Iris pigment epithelial cell (primary cell): ENCODE results near the gene CCDC106.

Experiments used
- DNase-seq: peaks from one replicate; pipeline ENCODE4 v3.0.0-alpha.2; 2011; ENCODE audit warnings: low read depth

CCDC106 gene

DNA sequence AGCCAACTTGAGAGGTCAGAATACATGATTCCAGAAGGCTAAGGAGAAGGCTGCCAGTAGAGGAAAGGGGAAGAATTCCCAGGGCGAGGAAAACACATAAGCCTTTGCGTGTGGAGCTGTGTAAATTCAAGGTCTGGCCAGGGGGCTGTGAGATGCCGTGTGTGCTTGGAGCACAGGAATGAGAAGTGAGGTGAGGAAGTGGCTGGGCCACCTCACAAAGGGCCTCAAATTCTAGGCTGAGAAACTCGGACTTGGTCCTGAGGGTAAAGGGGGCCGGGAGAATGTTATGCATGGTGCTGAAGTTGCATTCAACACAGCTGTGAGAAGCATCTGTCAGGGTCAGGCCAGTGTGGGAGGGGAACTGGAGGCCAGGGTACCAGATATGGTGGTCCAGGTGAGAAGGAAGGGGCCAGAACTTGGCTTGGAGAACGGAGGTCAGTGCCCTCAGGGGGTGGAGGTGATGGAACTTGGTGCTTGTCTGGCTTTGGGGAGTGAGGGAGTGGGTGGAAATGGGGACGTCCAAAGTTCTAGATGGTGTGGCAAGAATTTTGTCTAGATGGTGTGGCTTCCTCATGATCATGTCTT, 12.1 kb upstream of the CCDC106 start:
- DNase-seq = no peak

GRCh38 chr19:55636723-55637122, 11.3 kb upstream of the CCDC106 start:
- DNase-seq = no peak

DNA sequence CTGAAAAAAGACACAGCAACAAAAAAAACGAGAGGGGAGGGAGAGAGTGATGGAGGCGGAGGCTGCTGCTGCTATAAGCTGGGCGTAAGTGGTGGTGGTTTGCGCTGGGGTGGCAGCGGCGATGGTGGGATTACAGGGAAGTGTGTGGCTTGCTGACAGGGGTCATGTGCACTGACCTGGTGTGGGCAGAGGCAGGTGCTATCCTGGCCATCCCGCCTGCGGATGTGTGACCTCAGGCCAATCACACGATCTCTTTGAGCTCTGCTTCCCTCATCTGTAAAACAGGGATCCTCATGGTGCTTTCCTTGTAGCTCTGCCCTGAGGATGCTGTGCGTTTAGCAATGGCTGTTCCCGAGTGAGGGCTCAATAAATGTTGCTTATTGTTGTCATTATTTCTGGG, 10.5 kb upstream of the CCDC106 start:
- DNase-seq = no peak

DNA sequence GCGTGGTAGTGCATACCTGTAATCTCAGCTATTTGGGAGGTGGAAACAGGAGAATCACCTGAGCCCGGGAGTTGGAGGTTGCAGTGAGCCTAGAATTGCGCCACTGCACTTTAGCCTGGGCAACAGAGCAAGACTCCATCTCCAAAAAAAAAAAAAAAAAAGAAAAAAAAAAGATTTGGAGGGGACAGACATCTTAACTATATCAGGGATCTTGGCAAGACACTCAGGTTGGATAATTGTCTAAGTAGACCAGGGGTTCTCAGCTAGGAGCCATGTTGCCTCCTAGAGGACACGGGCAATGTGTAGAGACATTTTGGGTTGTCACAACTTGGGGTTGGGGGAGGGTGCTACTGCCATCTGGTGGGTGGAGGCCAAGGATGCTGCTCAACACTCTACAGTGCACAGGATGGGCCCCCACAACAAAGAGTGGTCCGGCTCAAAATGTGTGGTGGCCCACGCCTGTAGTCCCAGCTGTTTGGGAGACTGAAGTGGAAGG, 9.1 kb upstream of the CCDC106 start:
- no peak for DNase-seq

GRCh38 chr19:55640043-55640576, 7.9 kb upstream of the CCDC106 start:
- peak; percentile 86 for DNase-seq

DNA sequence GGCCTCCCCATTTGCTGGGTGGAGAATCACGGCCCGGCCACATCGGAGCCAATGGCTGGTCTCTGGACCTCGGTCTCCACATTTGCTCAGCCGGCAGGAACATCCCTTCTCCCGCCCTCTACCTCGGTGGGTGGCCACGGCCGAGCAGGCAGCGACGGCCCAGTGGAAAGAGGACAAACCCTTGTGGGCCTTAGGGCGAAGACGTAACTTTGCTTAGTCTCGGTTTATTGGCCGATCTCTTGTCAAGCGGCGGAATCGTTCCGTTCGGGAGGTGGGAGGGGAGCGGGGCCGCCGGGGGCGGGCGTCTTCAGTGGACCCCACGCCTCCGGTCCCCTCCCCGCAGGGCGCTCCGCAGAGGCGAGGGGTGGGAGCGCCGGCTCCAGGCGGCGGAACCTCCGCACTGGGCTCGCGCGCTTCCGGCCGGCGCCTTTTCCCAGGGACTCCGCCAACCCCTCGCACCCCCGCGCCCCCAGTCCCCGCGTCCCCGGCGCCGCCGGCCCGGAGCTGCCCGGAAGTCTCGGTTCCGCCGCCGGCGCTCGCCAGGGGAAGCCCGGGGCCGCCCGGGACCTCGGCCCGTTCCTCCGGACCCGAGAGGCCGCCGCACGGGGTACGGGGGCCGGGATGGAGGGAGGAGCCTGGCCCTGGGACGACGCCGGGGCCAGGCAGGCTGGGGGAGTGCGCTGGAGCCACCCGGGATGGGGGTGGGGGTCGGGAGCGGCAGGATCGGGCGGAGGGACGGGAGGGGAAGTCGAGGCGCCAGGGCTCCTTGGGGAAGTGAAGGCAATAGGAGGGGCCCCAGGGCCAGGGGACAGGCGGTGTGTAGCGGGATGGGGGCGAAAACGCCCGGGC, 7.2 kb upstream of the CCDC106 start, which contains the start of gene ZNF580:
TSS of gene ZNF580 (plus strand) at position 426 of the 849 bp plus-strand sequence. CDS start 1,507 bp downstream, outside the sequence.
- DNase-seq = peak; percentile 93

DNA sequence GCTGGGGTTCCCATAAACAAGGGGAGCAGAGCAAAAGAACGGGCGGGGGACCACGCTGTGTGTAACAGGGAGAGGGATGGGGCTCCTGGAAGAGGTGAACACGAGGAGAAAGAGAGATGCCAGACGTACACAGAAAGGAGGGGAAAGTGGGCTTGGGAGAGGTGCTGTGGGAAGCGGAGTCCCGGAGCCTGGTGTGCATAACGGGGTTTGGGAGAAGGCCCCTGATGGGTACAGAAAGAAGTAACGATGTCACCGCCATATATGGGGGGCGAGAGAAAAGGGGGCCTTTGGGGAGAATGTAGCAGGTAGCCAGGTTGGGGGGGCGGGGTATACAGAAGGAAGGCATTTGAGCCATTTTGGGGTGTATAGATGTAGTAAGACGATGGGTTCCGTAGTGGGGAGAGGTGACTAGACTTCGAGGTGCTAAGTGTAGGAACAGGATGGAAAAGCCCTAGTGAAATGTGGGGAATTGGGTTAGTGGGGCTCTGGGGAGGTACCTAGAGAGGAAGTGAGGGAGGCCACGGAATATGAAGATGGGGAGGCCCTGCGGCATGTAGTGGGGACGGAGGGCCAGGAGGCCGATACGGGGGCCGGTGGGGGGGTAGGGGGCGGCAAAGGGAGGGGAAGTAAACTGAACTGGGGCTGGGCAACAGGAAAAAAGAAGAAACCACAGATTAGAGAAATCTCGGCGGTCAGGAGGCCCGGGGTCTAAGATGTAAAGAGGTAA, 6.4 kb upstream of the CCDC106 start:
- DNase-seq = peak; percentile 49

DNA sequence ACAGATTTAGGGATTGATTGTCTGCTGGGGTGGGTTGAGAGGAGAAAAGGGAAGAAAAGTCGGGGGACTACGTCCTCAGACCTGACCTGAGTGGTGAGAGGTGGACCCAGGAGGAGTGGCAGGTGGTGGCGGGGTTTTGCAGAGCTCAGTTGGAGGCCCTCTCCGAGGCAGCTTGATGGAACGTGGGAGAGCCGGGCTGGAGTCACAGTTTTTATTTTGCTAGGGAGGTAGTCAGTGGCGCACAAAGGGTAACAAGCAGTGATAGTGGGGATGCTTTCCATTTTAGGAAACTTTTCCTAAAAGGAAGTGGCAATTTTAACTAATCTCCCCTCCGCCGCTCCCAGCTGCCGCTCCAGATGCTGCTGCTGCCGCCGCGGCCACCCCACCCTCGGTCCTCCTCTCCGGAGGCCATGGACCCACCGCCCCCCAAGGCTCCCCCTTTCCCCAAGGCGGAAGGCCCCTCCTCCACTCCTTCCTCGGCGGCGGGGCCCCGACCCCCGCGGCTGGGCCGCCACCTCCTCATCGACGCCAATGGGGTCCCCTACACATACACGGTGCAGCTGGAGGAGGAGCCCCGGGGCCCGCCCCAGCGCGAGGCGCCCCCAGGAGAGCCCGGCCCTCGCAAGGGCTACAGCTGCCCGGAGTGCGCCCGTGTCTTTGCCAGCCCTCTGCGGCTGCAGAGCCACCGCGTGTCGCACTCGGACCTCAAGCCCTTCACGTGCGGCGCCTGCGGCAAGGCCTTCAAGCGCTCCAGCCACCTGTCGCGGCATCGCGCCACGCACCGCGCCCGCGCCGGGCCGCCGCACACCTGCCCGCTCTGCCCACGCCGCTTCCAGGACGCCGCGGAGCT, 5.6 kb upstream of the CCDC106 start:
- peak; percentile 51 for DNase-seq

DNA sequence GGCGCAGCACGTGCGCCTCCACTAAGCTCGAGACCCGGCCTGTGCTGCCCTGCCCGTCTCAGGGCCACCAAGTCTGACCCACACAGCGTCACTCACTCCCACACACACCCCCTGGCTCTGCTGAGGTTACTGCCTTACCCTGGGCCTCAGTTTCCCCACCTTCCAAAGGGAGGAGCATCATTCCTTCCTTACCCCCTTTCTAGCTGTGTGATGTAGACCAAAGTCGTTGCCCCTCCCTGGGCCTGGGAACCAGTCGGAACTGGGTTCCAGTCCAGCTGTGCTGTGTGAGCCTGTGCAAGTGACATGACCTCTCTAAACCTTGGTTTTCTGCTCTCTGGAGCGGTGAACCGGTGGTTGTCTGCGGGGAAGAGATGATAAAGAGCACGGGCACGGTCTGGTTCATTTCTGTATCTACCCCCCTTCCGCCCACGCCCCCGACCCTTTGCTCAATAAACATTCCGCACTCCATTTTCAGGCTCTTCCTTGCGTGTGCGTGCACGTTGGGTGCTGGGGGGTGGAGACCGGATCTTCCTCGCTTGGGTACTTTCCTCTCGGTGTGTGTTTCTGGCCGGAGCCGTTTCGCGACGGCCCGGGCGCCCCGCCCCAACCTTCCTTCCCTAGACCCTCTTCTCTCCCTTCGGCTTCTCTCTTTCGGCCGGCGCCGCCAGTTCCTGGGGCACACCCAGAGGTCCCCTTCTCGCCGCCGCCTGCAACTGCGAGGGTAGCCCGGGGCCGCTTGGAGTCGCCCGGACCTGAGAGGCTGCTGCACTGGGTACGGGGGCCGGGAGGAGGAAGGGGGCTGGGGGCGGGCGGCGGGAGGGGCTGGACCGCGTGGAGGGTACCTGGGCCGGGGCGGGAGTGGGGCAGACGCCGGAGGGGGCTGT, 4.8 kb upstream of the CCDC106 start, which contains the start of gene ZNF581:
TSS of gene ZNF581 (plus strand) at position 647 of the 884 bp plus-strand sequence. CDS start 923 bp downstream, outside the sequence.
- peak; percentile 87 for DNase-seq

DNA sequence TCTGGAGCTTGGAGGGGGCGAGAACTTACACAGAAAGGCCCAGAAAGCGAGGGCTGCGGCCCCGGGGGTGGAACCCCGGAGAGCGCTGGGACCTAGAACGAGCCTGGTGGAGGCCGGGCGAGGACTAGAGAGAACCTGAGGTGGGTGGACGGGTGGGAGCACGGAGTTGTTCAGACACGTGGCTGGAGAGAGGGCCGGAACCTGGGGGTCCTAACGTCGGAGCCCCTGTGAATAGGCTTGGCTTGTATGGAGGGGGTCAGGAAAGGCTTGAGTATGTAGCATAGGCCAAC, 4.2 kb upstream of the CCDC106 start:
- no peak for DNase-seq

- no peak for DNase-seq
Measured at GRCh38 chr19:55644191-55644833, 3.7 kb upstream of the CCDC106 start.

DNA sequence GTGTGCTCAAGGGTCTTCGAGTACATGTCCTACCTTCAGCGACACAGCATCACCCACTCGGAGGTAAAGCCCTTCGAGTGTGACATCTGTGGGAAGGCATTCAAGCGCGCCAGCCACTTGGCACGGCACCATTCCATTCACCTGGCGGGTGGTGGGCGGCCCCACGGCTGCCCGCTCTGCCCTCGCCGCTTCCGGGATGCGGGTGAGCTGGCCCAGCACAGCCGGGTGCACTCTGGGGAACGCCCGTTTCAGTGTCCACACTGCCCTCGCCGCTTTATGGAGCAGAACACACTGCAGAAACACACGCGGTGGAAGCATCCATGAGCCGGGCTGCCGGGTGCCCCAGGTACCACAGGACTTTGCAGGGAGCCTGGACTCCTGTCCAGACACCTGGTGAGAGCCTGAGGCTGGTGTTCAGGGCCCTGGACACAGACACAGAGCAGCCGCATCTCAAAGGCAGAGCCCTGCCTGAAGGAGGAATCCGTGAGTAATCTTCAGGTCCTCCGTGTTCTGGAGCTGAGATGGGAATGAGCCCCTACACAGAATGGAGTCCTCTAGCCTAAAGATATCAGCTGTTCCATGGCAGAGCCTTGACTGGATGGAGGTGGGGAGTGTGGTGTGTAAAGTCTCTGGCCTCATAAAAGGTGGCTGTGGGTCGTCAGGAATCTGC, 3.0 kb upstream of the CCDC106 start:
- DNase-seq = no peak

- no peak for DNase-seq
Measured at GRCh38 chr19:55645512-55645881, 2.5 kb upstream of the CCDC106 start.

DNA sequence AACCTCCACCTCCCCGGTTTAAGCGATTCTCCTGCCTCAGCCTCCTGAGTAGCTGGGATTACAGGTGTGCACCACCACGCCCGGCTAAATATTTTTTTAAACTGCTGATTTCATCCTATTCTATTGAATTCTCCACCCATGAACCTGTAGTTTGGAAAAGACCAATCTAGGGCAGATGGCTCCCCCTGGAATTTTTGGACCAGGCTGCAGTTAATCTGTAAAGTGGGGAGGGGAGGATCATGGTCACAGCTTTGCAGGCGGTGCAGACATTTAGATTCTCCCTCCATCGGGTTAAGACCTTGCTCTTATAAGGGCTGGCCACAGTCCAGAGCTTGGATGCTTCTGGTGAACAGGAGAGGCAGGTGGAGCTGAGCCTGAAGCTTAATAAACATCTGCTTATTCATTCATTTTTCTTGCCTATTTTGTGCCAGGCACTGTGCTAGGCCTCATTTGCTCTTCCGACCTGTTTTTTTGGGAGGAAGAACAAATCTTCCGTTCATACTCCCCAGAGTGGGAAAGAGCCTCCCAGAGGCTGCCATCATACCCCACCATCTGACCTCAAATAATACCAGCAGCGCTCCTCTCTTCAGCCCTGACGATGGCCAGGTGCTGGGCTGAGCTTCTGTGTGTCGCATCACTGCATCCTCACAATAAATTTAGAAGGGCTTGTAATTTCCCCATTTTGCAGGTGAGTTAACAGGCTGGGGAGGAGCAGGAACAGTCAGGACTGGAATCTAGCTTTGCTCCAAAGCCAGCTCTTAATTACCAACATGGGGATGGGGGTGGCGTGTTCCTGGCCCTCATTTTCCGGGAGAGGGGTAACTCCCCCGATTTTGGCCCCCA, 902 bp upstream of the CCDC106 start:
- no peak for DNase-seq

GRCh38 chr19:55648585-55649267, 714 bp downstream of the CCDC106 start:
- no peak for DNase-seq

- no peak for DNase-seq
Measured at GRCh38 chr19:55649268-55650125, 1.5 kb downstream of the CCDC106 start.

GRCh38 chr19:55650126-55650557, 2.1 kb downstream of the CCDC106 start:
- no peak for DNase-seq
